Central memory CD4-positive, alpha-beta T cell (primary cell): ENCODE data around the gene TMA16.
"Not testable (repeated sequence)": the region's sequence is repeated elsewhere in the genome, so short reads cannot be mapped to it uniquely, and the experiment has no call there.

Experiments
- DNase-seq: peaks from one replicate; pipeline ENCODE4 v3.0.0; 2022
- total RNA-seq, 3 experiments: gene quantifications; one replicate each; lab custom pipeline; 2026; lab: John Stamatoyannopoulos, UW

The TMA16 gene
- total RNA-seq = 14.9 to 71.8 (median 21.4) reads per million in 3 experiments

DNA sequence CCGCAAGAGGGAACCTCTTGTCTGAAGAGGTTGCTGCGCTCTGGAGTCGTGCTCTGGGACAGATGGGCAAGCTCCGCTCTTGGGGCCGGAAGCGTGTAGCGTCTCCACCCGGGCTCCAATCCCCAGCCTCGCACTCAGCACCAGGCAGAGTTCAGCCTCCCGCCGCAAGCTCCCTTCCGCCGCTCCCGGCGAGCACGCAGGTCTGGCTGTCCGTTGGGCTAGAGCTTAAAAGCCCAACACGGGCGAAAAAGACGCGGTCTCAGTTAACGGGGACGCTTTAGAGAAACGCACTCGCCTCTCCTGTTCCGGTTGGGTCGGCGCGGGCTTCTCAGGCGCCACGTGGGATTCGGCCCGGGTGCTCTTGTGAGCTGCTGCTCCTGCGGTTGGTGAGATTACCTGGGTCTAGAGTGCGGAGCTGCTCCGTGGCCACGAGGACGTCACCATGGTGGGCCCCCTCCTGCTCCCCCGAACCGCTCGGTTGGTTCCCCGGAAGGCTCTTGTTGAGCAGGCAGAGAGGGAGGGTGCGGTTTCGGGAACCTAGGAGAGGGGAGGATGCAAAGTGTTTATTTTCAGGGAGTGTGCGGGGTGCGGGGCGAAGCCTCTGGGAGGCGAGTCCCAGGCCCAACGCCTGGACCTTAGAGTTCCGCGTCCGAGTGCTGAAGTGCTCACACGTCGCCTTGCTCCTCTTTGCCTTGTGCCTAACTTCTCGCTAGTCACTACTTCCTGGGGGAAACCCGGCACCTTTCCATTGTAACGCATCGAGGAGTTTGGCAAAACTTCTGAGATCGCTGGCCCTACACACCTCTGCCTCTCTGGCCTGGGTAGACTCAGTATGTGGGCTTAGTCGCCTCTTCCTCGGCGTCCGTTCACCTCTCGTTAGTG lies at the start of gene TMA16:
Gene TMA16 (plus strand): TSS at position 331 of the 882 bp plus-strand sequence. CDS start 112 bp downstream, at position 443.
- peak; percentile 78 for DNase-seq

DNA sequence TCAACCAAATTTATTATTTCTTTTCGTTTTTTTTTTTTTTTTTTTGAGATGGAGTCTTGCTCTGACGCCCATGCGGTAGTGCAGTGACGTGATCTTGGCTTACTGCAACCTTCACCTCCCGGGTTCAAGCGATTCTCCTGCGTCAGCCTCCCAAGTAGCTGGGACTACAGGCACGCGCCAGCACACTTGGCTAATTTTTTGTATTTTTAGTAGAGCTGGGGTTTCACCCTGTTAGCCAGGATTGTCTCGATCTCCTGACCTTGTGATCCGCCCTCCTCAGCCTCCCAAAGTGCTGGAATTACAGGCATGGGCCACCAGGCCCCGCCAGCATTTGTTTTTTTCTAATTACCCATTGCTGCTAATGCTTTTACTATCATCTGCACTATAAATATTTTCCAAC lies 47.5 kb upstream of the TMA16 start:
- DNase-seq = not testable (repeated sequence)

DNA sequence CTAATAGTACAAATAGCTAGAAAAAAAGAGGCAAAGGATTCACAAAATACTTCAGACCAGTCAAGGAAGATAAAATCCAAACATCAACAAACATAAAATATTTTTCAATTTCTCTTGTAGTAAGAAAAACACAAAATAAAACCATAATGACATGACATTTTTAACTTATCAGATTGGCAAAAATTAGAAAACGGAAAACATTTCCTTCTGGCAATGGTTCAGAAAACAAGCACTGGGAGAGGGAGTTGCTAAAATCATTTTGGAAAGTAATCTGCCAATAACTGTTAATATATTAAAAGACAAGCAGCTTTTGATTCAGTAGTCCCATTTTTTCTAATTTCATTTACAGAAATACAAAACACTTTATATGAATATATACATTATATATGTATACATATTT lies 47.0 kb upstream of the TMA16 start:
- no peak for DNase-seq

DNA sequence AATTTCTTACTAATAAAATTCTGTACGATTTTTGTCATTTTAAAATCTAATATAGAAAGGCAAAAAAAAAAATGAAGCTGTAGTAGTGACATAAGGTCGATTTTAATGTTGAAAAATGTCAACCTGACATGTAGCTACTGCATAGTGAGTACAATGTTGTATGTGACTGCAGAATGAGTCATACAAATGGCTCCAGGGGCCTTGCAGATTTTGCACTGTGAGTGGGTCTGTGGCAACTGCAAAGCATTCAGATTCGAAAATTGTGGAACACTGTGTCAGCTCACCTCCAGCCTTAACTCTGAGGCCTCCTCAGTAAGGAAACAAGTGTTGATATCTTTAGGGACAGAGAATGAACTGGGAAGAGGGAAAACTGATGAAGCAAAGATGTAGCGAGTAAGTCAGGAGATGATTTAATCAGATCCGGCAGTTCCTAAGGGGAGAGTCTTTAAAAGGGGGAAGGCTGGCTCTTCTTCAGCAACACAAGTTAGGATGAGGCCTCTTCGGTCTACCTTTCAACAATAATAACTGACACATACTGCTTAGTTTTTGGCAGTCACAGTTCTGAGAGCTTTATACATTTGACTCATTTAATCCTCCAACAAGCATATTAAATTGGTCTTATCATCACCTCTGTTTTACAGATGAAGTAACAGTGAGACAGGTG lies 45.8 kb upstream of the TMA16 start:
- no peak for DNase-seq

DNA sequence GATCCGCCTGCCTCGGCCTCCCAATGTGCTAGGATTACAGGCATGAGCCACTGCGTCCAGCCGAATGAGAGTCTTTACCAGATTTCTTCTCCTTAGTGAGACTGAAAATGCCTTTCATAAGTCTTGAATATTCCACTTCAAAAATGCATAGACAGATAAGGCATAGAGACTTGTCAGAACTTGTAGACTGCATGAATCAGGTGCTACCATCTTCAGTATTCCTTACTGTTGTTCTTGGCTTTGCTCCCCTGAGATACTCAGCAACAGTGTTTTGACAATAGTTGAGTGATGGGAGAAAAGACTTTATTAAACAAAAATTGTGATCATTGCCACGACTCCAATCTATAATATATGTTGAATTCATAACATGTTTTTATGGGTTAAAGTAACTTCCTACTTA lies 31.9 kb upstream of the TMA16 start:
- no peak for DNase-seq

DNA sequence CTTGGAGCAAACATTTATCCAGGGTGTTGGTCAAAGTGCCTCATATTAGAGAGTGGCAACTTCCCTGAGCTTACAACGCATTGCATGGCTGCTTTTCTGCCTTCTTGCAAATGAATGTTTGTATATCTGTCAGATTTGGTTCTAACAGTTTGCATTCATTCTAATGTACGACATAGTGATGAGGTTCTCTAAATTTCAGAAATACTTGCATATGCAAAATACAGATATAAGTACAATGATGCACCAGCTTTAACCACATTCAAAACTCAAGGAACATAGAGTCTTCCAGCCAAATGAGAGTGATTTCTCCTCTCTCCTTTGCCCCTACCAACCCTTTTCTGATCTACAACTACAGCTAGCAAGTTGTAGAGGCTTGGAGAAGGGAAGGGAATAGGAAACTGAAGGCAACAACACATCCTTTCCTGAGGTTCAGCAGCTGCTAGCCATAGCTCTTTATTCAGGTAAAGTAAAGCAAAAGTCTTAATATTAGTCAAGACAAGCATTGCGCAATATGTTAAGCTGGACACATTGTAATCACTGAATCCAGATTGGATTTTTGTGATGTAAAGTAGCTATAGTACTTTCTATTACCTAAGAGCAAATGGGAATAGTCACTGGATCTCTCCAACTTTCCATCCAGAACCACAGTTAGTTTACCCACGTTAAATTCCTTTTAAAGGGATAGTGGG lies 27.3 kb upstream of the TMA16 start:
- DNase-seq = no peak

DNA sequence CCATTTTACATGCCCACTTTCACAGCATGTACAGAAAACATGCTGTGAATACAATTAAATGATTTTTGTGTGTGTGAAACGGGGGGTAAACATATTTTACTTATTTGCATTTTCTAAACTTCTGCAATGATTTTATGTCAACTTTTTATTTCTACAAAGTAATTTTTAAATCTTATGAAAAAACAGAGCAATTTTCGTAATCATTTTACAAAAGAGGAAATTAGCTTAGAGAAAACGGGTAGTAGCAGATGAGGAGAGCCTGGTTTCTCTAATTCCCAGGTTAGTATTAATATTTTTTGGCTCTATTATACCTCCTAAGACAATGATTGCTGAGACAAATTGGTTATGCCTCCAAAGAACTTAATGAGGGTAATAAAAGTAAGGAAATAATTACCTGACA lies 24.1 kb upstream of the TMA16 start:
- DNase-seq = no peak

DNA sequence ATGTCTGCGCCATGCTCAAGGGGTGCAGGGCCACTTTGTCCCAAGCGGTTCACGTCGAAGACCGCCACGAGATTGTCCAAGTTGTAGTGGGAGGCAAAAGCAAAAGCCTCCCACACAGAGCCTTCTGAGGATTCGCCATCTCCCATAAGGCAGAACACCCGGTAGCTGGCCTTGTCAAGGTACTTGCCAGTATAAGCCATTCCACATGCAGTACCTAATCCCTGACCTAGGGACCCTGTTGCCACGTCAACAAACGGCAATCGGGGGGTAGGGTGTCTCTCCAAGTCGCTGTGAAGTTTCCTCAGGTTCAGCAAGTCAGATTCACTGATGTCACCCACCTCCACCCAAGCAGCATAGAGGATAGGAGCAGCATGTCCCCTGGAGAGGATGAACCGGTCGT lies 21.4 kb upstream of the TMA16 start:
- DNase-seq = no peak

DNA sequence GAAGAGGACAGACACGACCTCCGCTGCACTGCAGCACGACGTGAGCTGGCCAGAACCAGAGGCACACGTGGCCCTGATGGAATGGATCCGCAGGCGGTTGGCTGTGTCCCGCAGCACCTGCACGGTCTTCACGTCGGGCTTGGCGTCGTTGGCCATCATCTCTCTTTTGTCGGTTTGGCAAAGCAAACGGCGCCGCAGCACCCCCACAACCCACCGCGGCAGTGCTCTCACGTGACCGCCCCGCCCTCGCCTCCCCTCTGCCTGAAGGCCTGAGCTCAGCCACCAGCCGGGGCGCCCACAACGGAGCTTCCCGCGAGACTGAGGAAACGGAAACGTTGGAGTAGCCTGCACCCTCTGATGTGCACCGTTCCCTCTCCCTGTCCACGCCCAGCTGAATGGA lies 20.9 kb upstream of the TMA16 start, which contains the start of gene TKTL2:
Gene TKTL2 (minus strand): TSS at position 179 of the 400 bp plus-strand sequence. CDS start 20 bp downstream, at position 159.
- no peak for DNase-seq

DNA sequence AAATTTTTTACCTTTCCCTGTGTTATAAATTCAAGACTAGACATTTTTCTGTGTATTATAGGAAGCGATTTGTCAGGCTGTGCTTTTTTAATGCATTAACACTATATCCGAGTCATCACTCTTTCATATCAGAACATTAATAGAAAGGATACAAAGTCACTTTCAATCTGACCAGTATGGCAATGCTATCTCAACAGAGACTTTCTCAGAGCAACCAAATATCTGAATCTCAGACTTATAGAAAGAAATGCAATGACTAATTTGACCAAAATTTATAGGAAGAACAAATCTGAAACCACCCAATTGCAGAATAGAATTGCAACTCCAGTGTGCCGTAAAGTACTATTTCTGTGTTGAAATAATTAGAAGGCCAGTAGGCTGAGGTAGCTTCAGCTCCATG lies 20.5 kb upstream of the TMA16 start:
- no peak for DNase-seq

DNA sequence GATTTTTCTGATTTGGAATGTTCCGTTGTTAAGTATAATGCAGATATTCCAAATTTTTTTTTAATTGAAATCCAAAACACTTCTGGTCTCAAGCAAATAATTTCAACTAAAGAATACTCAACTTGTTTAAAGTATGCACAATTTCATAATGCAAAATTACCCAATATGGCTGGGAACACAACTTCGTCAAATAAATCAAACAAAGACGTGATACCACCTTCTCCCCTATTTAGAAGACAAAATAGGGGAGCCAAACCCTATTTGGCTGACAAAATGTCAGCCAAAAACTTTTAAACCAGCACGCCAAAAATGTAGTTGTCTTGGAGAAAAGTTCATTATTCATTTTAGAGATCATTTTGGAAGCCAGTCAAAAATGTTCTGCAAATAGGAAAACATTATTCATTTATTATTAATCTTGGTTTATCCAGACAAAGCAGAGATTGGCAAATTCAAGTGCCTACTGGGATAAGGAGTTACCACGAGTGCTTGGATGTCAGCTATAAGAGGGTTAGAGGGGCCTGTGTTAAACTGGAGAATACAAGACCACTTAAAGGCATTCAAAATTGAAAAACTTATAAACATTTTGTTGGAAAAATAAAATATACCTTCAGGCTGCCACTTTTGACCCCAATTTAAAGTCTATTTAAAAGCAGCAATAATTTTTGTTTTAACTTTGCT lies 17.6 kb upstream of the TMA16 start:
- DNase-seq = no peak

DNA sequence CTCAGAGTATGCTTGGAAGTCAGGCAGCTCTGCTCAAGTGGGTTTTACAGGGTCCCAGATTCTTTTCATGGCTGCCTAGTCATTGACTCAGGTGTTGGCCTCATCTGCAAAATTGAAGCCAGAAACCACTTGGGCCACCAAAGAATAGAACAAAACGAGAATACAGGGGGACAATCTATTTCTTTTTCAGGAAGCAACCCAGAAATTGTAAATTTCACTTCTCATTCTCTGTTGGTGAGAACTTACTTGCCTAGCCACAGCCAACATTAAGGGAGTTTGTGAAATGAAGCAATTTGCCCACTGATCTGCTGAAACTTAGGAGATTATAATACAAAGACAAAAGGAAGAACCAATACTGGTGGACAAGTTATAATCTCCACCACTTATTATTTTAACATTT lies 12.3 kb upstream of the TMA16 start:
- DNase-seq = no peak

DNA sequence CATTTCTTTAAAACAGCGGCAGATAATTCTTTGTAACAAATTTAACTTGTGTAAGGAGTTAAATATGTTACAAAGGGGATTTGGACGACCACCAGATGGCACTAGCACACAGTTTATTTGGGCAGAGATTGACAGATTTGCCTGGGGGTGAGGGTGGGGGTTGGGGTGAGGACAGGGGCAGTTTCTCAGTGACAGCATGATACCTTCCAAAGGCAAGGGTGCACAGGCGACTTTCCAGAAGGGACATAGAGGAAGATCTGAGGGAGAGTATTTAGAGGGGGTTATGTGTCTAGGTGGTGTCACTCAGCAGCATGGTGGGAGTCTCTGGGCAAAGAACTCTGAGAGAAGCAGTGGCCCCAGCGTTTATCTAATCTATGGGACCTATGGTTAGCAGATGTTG lies 9.6 kb upstream of the TMA16 start:
- DNase-seq = peak; percentile 22

DNA sequence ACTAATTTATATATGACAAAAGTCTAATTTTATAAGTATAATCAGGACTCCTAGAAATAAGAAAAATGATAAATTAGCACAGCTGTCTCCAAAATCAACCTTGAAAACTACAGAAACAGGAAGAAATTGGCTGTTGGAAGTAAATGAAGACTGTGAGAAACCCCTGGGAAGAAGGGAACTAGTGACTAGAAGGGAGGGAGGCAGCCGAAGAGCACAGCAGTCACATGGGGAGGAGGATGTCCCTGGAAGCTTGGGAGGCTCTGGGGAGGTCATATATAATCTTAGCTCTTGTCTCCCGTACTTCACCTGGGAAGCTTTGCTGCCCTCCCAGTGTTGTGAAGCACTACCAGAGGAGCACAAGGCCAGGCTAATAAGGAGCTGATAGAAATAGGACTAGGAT lies 8.9 kb upstream of the TMA16 start:
- DNase-seq = no peak

DNA sequence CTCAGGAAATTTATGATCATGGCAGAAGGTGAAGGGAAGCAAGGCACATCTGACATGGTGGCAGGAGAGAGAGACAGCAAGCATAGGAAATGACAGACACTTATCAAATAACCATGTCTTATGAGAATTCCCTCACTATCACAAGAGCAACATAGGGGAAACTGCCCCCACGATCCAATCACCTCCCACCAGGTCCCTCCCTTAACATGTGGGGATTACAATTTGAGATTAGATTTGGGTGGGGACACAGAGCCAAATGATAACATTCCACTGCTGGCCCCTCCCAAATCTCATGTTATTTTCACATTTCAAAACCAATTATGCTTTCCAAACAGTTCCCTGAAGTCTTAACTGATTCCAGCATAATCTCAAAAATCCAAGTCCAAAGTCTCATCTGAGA lies 8.2 kb upstream of the TMA16 start:
- no peak for DNase-seq

DNA sequence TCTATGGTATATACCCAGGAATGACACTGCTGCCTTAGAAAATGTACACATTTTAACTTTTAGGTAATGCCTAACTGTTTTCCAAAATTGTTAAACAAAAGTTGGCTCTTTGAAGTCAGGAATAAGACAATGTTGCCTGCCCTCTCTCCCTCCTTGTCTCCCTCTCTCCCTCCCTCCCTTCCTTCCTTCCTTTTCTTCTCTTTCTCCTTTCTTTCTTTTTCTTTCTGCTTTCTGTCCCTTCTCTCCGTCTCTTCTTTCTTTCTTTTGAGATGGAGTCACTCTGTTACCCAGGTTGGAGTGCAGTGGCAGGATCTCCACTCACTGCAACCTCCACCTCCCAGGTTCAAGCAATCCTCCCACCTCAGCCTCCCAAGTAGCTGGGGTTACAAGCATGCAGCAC lies 4.6 kb upstream of the TMA16 start:
- DNase-seq = no peak

DNA sequence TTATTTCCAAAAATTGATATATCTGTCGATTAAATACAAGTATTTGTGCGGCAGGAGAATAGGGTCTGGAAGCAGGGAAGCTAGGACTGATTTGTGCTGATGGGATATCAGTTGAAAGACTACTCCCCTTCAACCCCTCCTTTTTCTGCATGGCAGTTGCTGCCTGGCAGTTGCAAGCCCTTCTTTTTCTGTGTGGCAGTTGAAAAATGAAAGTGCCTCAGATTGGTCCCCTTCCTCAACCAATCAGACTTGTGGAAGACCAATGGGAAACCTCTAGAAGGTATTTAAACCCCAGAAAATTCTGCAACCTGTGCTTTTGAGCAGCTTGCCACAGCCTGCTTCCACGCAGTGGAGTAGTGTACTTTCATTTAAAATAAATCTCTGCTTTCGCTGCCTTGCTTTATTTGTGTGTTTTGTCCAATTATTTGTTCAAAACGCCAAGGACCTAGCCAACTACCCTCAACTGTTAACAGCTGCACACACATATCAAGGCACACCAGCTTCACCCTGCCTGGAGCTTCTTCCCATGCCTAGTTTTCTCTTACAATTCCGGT lies 1.5 kb upstream of the TMA16 start:
- no peak for DNase-seq

DNA sequence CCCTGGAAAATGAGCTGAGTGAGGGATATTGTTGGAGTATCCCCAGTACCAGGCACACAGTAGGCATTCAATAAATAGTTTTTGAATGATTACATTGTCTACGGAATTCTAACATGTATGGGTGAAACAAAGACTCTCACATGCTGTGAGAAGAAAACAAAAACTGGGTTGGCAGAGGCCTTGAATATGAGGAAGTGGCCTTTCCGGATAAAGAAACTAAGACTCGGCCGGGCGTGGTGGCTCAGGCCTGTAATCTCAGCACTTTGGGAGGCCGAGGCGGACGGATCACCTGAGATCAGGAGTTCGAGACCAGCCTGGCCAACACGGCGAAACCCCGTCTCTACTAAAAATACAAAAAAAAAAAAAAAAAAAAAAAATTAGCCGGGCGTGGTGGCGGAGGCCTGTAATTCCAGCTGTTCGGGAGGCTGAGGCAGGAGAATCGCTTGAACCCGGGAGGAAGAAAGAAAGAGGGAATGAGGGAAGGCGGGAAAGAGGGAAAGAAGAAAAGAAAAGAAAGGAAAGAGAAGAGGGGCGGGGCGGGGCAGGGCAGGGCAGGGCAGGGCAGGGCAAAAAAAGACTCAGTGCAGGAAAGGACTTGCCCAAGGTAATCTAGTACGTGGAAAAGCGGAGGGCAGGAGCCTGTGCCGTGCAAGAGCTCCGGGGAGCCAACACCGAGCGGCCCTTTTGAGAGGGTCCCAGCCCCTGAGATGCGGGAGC lies 689 bp upstream of the TMA16 start:
- no peak for DNase-seq

DNA sequence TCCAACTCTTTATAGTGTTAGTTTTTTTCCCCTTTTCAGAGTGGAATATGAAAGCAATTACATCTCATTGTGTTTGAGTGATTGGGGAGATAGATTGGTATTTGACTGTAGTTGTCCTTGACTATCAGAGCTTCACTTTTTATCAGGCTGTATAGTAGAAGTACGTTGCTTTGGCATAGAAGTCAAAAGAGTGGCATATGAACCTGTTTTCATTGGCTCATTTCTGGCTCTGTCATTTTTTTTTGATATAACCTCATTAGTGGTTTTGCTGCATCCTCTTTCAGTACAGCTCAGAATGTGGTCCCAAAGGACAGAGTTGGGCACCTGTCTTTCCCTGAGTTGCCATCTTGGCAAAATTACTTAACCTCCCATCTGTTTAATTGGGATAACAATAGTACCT lies 1.4 kb downstream of the TMA16 start:
- DNase-seq = peak; percentile 12

DNA sequence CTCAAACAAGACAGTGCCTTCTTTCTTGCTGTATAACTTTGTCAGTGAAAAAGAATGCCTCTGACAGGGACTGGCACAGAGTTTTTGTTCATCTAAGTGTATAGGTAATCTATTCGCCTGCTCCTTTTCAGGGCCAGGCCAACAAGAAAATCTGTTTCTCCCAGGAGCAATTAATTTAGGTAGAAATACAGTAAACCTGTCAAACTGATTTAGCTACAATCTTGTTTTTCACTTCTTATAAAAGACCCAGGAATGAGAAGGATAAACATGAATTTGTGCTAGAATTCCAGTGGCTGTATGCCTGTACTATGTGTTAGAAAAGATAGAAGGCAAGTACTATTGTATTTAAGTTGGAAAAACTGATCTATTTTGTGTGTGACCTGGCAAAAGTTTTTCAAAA lies 6.1 kb downstream of the TMA16 start:
- DNase-seq = no peak

DNA sequence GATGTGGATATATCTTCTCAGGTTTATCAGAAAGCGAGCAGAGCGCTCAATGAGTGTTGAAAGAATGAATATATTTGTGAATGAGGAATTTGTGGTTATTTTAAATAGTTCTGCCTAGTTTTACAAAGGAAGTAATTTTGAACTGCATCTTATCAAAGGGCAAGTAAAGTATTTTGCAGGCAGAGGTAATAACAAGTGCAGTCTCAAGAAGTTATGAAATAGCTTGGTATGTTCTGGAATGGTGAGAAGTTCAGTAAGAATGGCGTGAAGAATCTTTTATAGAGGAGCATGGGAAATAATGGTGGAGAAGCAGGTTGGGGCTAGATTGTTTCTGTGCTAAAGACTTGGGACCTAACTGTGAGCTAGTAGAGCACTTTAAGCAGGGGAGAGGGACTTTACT lies 10.9 kb downstream of the TMA16 start:
- DNase-seq = no peak

DNA sequence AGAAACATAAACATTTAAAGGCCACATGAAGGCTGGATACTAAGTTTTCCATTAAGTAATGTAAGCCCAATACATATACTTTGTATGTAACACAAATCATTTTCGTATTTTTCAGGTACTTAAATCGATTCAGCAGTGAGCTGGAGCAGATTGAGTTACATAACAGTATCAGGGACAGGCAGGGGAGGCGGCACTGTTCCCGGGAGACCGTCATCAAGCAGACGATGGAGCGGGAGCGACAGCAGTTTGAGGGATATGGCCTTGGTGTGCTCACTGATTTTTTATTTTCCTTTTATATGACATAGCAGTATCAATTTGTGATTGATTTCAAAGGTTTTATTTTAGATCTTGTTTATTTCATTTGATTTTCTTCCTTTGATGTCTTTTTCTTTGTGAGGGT lies 20.7 kb downstream of the TMA16 start:
- no peak for DNase-seq
